ENCODE results near the gene TRIM39.
"Not testable (repeated sequence)": the region's sequence is repeated elsewhere in the genome, so short reads cannot be mapped to it uniquely, and the experiment has no call there.

Gene TRIM39

DNA sequence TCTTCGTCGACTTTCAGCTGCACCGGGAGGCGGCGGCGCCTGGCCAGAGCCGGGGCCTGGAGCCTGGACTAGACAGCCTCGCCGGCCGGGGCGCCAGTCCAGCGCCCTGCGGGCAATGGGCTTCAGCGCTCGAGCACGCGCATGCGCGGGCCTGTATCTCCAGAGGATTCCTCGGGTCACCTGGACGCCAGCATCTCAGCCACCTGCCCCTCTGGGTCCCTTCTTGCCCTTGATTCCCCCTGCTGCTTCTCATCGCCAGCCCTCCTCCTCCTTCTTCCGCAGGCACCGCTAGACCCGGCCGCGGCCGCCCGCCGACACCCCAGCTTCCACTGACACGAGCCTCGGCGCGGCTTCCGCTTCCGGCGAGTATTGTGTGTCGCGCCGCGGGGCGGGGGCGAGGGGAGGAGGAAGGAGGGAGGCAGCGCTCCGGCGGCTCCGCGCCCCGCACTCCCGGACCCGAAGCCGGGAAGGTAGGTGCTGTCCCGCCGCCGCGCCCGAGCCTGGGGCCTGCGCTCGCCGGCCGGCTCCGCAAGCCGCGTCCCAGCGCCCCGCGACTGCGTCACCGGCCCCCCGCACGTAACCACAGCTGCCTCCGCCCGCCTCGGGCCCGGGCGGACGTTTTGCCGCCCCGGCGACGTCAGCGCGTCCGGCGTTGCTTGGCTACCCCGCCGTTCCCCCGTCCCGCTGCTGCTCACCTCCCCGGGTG, at the start of gene TRIM39:
TRIM39 (plus strand) TSS at position 402 of the 706 bp plus-strand sequence. CDS start 2,391 bp downstream, outside the sequence.
- DNase-seq: peak; percentile 91

DNA sequence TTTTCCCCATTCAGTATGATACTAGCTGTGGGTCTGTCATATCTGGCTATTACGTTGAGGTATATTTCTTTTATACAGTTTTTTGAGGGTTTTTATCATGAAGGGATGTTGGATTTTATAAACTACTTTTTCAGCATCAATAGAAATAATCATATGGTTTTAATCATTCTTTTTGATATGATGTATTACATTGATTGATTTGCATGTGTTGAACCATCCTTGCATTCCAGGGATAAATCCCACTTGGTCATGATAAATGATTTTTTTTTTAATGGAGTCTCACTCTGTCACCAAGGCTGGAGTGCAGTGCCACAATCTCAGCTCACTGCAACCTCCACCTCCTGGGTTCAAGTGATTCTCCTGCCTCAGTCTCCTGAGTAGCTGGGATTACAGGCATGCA, 45.7 kb upstream of the TRIM39 start:
- not testable (repeated sequence) for DNase-seq

DNA sequence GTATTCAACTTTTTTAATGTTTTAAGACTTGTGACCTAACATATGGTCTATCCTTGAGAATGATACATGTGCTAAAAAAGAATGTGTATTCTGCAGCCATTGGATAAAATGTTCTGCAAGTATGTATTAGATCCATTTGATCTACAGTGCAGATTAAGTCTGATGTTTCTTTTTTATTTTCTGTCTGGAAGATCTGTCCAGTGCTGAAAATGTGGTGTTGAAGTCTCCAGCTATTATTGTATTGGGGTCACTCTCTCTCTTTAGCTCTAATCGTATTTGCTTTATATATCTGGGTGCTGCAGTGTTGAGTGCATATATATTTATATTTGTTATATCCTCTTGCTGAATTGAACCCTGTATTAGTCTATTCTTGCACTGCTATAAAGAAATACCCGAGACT, 44.2 kb upstream of the TRIM39 start:
- DNase-seq: no peak

DNA sequence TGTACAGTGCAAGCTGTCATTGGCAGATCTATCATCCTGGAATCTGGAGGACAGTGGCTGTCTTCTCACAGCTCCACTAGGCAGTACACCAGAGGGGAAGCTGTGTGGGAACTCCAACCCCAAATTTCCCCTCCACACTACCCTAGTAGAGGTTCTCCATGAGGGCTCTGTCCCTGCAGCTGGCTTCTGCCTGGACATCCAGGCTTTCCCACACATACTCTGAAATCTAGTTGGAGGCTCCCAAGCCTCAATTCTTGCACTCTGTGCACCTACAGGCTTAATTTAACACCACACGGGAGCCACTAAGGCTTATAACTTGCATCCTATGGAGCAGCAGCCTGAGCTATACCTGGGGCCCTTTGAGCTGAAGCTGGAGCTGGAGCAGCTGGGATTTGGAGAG, 43.0 kb upstream of the TRIM39 start:
- DNase-seq: no peak

DNA sequence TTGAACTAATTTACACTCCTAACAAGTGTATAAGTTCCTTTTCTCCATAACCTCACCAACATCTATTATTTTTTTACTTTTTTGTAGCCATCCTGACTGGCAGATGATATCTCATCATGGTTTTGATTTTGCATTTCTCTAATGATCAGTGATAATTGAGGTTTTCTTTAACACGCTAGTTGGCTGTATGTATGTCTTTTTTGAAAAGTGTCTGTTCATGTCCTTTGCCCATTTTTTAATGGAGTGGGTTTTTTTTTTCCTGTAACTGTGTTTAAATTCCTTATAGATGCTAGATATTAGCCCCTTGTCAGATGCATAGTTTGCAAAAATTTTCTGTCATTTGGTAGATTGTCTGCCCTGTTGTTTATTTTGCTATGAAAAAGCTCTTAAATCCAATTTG, 39.6 kb upstream of the TRIM39 start:
- DNase-seq: no peak

DNA sequence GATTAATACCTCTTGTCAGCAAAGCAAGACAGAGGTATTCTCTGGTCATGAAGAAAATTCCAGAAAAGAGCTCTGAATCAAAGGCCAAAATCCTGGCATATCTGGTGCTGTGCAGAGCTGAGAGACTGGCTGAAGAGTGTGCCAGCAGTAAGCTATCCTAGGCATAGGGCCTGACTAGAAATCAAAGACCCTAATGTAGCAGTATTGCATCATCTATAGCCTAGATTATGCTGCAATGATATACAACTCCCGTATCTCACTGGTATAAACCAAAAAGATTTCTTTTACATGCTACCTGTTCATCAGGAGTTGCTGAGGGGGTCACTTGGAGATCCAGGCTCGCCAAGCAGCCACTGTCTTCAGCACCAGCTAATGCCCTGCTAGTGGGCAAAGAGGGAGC, 30.9 kb upstream of the TRIM39 start:
- no peak for DNase-seq

DNA sequence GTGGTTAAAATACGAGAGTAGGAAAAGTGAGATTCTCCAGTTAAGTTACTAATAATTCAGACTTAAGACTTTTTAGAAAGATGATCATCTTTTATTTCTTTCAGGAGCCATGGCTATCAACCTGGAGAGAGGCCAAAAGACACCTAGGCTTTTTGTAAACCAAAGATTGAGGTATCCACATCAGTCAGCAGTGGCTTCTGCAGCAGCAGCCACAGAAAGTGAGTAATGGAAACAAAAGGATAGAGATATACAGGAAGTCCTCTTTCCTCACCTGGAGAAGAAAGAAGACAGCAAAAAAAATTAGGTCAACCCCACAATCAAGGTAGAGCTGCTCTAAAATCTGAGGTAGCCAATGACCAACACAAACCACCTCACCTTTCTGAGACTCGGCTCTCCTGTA, 22.7 kb upstream of the TRIM39 start:
- no peak for DNase-seq

DNA sequence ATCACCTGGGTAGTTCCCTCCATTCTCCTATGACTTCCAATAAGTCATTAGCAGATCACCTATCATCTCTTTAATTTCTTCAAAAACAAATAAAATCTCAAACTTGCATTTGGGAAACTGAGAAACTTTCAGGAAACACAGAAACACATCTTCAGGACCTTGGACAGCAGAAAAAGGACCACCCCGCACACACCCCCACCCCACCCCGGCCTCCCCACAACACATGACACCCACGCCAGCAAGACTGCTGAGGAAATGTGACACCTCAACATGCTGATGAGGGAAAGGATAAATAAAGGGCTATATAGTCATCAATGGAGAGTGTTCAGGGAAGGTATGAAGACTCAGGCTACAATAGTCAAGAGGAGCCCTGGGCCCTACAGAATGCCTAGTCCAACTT, 15.6 kb upstream of the TRIM39 start:
- DNase-seq: no peak

DNA sequence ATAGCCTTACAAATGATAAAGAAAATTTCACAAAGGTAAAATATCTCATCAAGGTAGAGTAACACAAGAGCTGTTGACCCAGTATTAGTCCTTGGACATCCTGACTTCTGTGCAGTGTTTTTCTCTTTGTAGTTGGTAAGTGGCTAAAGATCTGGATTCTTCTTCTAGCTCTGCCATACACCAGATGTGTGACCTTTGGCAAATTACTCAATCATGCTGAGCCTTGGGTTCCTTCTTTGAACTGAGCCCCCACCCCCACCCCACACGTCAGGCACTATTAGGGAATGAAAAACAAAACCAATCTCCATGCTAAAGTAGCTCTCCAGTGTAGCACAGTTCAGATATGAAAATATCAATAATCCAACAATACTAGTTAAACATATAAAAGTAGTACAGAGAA, 15.1 kb upstream of the TRIM39 start:
- no peak for DNase-seq

DNA sequence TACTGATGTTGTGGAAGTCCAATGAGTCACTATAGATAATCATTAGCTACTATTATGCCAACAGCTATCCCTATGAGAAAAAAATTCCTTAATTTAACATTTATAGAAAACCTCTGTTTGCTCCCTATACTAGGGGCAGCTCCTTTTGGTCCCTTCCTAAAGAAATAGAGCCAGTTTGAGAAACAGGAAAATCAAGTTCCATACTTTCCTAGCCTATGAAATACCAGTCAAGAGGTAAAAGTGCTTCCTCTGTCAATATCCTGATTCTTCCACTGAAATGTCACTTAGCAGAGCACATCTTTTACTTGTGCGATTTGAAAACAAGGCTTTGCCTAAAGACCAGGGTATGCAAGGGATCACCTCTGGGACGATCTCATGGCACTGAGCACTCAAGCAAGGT, 14.5 kb upstream of the TRIM39 start:
- no peak for DNase-seq

DNA sequence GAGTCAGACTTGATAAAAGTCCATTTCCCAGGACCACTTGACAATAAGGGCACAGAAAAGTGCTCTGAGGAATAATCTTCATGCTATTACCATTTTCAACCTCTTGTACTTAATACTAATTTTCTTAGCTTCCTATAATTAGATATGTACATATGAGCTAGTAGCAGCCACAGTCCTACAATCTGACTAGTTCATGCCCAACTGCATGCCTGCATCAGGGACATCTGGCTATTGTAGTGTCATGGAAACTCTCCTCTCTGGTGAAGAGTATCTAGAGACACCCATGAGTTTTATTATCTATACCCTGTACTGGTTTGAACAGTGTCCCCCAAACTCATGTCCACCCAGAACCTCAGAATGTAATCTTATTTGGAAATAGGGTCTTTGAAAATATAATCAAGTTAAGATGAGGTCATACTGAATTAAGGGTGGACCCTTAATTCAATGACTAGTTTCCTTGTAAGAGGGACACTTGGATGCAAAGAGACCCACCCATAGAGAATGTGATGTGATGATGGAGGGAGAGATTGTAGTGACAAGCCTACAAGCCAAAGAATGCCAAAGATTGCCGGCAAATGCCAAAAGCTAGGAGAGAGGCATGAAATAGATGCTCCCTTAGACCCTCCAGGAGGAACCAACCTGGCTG, 13.9 kb upstream of the TRIM39 start:
- no peak for DNase-seq

DNA sequence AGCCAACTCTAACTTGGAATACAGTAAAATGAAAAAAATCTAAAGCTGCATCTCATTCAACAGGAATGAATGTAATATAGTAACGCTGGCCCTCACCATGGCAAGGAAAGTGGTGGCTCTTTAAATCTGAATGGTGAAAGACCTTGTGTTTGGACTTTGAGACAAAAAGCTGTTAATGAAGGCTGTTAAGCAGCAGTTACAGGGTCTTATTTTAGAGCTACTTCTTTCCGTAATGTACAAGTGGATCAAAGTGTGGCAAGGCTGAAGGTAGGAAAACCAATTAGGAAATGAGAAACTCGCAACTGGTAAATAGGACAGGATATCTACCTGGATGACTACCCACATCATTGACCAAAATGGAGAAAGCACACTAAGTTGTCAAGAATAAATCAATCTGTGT, 11.6 kb upstream of the TRIM39 start:
- no peak for DNase-seq

DNA sequence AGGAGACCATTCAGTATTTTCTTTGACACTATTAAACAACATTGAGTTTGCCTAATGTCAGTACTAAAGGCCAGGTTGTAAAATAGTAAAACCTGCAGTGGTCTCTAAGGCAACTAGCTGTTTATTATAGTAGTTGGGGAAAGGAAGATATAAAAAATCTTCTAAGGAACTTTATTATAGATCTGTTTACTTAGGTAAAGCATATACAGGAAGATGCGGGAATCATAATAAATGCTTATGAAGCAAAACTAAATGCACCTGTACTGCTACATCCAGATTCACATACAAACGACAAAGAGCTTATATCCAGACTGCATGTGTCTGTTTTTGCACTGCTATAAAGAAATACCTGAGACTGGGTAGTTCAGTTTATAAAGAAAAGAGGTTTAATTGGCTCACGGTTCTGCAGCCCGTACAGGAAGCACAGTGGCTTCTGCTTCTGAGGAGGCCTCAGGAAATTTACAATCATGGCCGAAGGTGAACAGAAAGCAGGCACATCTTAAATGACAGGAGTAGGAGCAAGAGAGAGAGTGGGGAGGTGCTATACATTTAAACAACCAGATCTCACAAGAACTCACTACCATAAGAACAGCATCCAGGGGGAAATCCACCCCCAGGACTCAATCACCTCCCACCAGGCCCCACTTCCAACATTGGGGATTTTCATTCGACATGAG, 8.7 kb upstream of the TRIM39 start:
- DNase-seq: no peak

DNA sequence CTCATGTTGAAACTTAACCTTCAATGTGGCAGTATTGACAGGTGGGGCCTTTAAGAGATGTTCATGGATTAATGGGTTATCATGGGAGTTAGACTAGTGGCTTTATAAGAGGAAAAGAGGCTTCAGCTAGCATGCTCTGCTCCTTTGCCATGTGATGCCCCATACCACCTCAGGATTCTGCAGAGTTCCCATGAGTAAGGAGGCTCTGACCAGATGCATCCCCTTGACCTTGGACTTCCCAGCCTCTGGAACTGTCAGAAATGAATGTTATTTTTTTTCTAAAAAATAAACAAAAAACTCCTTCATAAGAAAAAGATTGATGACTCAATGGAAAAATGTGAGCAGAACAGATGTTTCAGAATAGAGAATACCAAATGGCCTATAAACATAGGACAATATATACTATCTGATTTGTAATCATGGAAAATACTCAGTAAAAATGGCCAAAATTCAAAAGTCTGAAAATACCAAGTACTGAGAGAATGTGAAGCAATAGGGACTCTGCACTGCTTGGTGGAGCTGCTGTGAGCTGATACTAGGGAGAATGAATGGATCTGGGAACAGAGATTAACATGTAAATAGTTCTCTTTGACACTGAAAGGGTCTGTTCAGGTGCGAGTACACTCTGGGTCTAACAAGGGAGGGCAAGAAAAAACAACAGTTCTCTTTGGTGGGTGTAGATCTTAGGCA, 7.4 kb upstream of the TRIM39 start:
- DNase-seq: no peak

DNA sequence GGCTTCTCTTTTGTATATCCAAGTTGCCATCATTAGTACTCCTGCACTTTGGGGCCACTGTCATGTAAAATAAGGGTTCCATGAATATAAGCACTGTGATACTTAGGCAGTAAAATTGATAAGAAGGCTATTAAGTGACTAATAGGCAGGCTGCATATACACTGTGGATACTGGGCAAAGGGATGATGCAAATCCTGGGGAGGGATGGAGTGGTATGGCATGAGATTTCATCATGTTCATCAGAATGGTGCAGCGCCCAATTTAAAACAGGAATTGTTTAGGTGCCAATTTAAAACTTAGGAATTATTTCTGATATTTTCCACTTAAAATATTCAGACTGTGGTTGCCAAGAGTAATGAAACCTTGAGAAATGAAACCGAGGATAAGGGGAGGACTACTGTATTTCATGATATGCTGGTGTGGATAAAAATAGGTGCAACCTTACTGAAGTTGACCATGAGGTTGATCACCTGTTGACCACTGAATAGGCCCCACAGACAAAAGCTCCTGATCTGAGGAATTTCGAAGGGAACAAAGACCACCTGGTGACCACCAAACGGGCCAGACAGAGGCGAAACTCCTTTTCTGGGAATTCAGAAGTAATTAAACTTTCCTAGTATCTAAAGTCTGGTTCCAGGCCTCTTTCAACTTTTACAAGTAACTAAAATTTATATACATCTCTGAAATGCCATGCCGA, 4.9 kb upstream of the TRIM39 start:
- no peak for DNase-seq

DNA sequence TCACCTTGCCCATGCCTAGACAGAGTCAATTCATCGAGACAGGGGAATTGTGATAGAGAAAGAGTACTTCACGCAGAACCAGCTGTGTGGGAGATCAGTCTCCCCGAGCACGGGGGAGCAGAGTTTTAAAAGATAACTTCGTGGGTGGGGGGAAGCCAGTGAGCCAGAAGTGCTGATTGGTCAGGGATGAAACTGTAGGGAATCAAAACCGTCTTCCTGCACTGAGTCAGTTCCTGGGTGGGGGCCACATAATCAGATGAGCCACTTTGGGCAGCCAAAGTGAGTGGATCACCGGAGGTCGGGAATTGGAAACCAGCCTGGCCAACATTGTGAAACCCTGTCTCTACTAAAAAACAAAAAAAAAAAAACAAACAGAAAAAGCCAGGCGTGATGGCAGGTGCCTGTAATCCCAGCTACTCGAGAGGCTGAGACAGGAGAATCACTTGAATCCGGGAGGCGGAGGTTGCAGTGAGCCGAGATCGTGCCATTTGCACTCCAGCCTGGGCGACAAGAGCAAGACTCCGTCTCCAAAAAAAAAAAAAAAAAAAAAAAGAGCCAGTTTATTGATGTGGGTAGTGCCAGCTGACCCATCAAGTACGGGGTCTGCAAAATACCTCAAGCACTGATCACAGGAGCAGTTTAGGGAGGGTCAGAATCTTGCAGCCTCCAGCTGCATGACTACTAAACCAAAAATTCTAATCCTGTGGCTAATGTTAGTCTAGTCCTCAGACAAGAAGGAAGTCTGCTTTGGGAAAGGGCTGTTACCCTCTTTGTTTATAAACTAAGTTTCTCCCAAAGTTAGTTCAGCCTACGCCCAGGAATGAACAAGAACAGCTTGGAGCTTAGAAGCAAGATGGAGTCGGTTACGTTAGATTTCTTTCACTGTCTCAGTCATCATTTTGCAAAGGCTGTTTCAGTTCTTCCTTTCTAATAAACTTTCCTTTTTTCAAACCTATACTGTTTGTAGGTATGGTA, 3.9 kb upstream of the TRIM39 start:
- peak; percentile 34 for DNase-seq

DNA sequence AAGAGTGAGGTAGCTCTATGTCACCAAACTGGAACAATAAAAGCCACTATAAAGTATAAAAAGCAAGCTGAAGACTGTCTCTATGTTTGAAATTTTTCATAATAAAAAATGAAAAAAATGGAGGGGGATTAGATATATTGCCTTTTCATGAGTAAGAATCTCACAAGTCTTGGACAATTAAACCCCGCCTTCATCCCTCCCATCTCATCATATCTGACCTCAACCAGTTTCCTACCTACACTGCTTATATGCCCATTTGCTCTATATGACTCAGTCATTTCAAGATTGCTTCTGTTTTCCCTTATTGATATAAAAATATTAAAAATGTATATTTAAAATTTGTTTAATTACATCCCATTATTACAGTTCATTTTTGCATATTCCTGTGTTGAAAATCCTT, 2.9 kb upstream of the TRIM39 start:
- DNase-seq: peak; percentile 47

DNA sequence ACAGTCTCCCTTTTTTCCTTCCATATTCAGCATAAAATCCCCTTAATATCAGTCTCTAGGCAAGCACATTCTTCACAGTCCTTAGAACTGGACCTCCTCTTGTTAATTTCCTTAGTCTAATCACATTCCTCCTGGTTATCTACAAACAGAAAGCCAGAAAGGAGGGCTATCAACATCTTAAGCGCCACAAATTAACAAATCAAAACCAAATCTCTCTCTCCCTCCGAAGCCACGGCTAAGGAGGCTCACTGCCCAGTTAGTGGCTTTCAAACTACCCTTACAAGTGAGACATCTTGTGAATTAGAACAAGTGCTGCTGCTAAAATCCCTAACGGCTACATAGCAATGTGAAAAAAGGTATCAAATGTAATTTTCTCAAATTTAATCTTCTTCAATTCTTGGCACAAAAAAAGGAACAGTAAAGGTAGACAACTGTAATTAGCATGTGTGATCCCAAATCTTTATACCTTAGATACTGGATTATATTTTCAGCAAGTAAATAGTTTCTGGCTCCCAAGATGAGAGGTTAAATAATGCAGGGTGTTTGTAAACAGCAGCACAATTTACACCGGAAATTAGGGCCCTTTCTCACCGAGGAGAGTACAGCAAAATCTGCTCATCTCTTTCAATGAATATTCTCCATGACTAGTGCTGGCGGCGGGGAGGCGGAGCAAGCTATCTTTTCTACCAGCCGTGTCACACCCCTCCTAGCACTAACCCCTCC, 1.4 kb upstream of the TRIM39 start:
- no peak for DNase-seq

DNA sequence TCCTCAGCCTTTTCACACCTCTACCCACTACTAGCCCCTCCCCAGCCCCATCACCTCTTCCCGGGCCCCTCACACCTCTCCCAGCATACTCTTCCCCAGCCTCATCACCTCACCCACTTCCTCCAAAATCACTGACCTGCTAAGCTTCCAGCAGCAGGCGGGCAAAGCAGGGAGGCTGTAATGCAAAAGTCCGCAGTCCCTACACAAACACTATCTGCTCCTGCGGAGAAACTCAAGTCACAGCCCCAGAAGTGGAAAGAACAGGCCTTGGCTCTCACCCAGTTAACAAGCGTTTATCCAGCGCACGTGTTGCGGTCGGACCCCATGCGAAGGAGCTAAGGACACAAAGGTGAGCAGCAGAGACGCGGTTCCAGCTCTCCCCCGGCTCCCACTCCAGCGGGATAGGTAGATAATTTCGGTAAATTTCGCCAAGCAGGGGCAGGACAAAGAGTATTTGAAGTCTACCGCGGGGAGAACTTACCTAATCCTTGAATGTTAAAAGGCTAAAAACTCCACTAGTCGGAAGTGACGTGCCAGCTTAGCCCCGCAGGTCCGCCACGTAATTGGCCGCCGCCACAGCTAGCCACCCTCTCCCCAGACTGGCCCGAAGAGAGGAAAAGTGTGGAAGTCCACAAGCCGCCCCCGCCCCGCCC, 728 bp upstream of the TRIM39 start:
- DNase-seq: peak; percentile 92

DNA sequence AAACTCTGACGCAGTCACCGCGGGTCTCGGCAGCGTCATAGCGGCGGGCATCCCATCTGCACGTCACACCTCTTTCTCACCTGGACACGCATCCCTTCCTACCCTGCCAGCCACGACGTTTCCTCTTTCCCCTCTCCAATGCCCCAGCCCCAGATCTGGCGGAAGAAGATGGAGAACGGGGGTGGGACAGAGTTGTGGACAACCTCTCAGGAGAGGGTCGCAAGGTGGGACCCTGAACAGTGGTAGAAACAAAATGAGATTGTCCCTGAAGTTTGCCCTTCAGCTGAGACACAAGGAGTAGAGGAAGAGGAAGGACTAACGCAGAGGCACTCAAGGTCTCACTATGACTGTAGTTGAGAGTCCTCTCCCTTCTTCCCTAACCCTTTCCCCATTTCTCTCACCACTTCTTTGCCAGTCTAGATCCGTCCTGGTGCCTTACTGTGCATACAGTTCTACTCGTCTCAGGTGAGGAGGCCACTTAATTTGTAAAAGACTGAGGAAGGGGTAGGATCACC, 562 bp downstream of the TRIM39 start:
- DNase-seq: no peak

Measured in activated CD4-positive, alpha-beta T cell treated with anti-CD3 and anti-CD28 coated beads, Interleukin-2, Interleukin-6, amounts not matched to agents 100 ng/mL and 50 ng/mL, durations not matched to agents 16 hours and 8 hours (primary cell).